ENCODE data around the gene ABCA7. TPM values are rescaled to one million over a fixed set of nuclear protein-coding genes. Genes with fewer than 3 reads are reported as not detected.

Gene ABCA7
- total and polyA plus RNA-seq, 2 of the 13 experiments (the other 11 are each of a cell fraction or from before 2014, with no cell fraction given): 4.4 to 32.4 TPM

DNA sequence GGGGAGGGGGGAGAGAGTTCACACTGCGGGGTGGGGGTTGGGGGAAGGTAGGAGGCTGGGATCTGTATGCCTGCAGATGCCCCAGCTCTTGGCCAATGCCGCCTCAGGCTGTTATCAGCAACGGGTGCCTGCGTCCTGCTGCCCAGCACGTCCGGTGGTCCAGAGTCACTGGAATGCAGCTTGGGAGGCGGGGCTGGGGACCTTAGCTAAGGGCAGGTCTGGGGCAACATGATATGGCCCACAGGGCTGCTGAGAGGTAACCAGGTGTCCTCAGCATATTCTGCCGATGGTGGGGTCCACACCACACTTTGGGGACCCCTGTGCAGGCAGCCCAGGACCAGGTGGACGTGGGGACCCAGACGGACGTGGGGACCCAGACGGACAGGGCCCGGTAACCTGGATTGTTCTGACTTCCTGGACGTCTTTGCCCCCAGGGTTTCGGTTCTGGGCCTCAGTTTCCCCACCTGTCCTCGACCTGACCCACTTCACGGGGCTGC, 26.4 kb downstream of the ABCA7 start (continued):
- TF ChIP-seq ZNF510 (CRISPR knock-in tag; IDR thresholded peaks at IDR 0.05; ENCODE audit: low read depth): peak; percentile 77; the same call in 1 of the 2 replicates
- TF ChIP-seq, protein P1, sequence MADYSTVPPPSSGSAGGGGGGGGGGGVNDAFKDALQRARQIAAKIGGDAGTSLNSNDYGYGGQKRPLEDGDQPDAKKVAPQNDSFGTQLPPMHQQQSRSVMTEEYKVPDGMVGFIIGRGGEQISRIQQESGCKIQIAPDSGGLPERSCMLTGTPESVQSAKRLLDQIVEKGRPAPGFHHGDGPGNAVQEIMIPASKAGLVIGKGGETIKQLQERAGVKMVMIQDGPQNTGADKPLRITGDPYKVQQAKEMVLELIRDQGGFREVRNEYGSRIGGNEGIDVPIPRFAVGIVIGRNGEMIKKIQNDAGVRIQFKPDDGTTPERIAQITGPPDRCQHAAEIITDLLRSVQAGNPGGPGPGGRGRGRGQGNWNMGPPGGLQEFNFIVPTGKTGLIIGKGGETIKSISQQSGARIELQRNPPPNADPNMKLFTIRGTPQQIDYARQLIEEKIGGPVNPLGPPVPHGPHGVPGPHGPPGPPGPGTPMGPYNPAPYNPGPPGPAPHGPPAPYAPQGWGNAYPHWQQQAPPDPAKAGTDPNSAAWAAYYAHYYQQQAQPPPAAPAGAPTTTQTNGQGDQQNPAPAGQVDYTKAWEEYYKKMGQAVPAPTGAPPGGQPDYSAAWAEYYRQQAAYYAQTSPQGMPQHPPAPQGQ (CRISPR knock-in tag; IDR thresholded peaks at IDR 0.05; ENCODE audit: borderline replicate concordance): no peak
- no peak for TF ChIP-seq ZNF225 (CRISPR knock-in tag; IDR thresholded peaks at IDR 0.05)
- TF ChIP-seq ZNF230 (CRISPR knock-in tag; IDR thresholded peaks at IDR 0.05): 0 out of 2 replicates have a peak, but pooled peaks have one; percentile 49
- TF ChIP-seq RBM39 (IDR thresholded peaks at IDR 0.05; ENCODE audit: low read depth, low read length, poor library complexity, severe bottlenecking): peak; percentile 41
- TF ChIP-seq STAG1 (CRISPR knock-in tag; IDR thresholded peaks at IDR 0.05): peak; percentile 16; the same call in 1 of the 2 replicates
- peak; percentile 41 for TF ChIP-seq SOX5 (CRISPR knock-in tag; IDR thresholded peaks at IDR 0.05; ENCODE audit: borderline replicate concordance)
- no peak for TF ChIP-seq TBX3 (IDR thresholded peaks at IDR 0.05; ENCODE audit: borderline replicate concordance)
- TF ChIP-seq HINFP (CRISPR knock-in tag; IDR thresholded peaks at IDR 0.05; ENCODE audit: low read depth): peak; percentile 70; the same call in 1 of the 2 replicates
- peak; percentile 66 for TF ChIP-seq POLR2G (IDR thresholded peaks at IDR 0.05; ENCODE audit: low read depth, low read length)
- TF ChIP-seq ZNF572 (CRISPR knock-in tag; IDR thresholded peaks at IDR 0.05): 0 out of 2 replicates have a peak, but pooled peaks have one; percentile 34
- peak; percentile 48; the same call in 1 of the 2 replicates for TF ChIP-seq MYPOP (CRISPR knock-in tag; IDR thresholded peaks at IDR 0.05)
- peak; percentile 68 for TF ChIP-seq DPF2 (CRISPR knock-in tag; IDR thresholded peaks at IDR 0.05; ENCODE audit: borderline replicate concordance, low read depth)
- TF ChIP-seq, protein P2, sequence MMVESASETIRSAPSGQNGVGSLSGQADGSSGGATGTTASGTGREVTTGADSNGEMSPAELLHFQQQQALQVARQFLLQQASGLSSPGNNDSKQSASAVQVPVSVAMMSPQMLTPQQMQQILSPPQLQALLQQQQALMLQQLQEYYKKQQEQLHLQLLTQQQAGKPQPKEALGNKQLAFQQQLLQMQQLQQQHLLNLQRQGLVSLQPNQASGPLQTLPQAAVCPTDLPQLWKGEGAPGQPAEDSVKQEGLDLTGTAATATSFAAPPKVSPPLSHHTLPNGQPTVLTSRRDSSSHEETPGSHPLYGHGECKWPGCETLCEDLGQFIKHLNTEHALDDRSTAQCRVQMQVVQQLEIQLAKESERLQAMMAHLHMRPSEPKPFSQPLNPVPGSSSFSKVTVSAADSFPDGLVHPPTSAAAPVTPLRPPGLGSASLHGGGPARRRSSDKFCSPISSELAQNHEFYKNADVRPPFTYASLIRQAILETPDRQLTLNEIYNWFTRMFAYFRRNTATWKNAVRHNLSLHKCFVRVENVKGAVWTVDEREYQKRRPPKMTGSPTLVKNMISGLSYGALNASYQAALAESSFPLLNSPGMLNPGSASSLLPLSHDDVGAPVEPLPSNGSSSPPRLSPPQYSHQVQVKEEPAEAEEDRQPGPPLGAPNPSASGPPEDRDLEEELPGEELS (CRISPR knock-in tag; IDR thresholded peaks at IDR 0.05): peak; percentile 65
- no peak; the same call in 1 of the 2 replicates for TF ChIP-seq SP4 (CRISPR knock-in tag; IDR thresholded peaks at IDR 0.05)
- TF ChIP-seq RXRB (CRISPR knock-in tag; IDR thresholded peaks at IDR 0.05; ENCODE audit: borderline replicate concordance): peak; percentile 37; the same call in 1 of the 2 replicates
- TF ChIP-seq ZZZ3 (CRISPR knock-in tag; IDR thresholded peaks at IDR 0.05; ENCODE audit: borderline replicate concordance): 0 out of 2 replicates have a peak, but pooled peaks have one; percentile 53
- TF ChIP-seq ARID4A (CRISPR knock-in tag; IDR thresholded peaks at IDR 0.05; ENCODE audit: borderline replicate concordance): 0 out of 2 replicates have a peak, but pooled peaks have one; percentile 21

Measured in HepG2 (cell line).